Neuronal stem cell (in vitro differentiated cells): ENCODE measurements around the gene IRAK1.

Source experiments
- DNase-seq: peaks from one replicate; pipeline ENCODE4 v3.0.0-alpha.2; 2013; ENCODE audit warnings: low spot score
- H2AFZ ChIP-seq: one replicate; pipeline ENCODE4 v1.6.1; 2013; ENCODE audit warnings: mild to moderate bottlenecking, low read length, inconsistent platforms
- H2AK5ac ChIP-seq: 2 replicates; pipeline ENCODE4 v1.6.1; 2013; ENCODE audit warnings: low read depth, mild to moderate bottlenecking, inconsistent platforms, low read length, moderate library complexity, mixed read lengths
- H2BK120ac ChIP-seq: 2 replicates; pipeline ENCODE4 v1.6.1; 2013; ENCODE audit warnings: low read depth, mild to moderate bottlenecking, inconsistent platforms, low read length, moderate library complexity, mixed read lengths
- H2BK12ac ChIP-seq: one replicate; pipeline ENCODE4 v1.6.1; 2013; ENCODE audit warnings: low read length, inconsistent platforms
- H2BK15ac ChIP-seq: 2 replicates; pipeline ENCODE4 v1.6.1; 2013; ENCODE audit warnings: mild to moderate bottlenecking, low read length, inconsistent platforms, mixed read lengths
- H2BK5ac ChIP-seq: one replicate; pipeline ENCODE4 v1.6.1; 2013; ENCODE audit warnings: inconsistent platforms, mild to moderate bottlenecking, low read length, moderate library complexity
- H3K14ac ChIP-seq: one replicate; pipeline ENCODE4 v1.6.1; 2013; ENCODE audit warnings: low read length, inconsistent platforms
- H3K18ac ChIP-seq: 2 replicates; pipeline ENCODE4 v1.6.1; 2013; ENCODE audit warnings: low read length, inconsistent platforms
- H3K23ac ChIP-seq: 2 replicates; pipeline ENCODE4 v1.6.1; 2013; ENCODE audit warnings: low read depth, mild to moderate bottlenecking, mixed read lengths, low read length, inconsistent platforms; ENCODE audit not compliant: poor library complexity
- H3K27ac ChIP-seq: replicated peaks from 3 replicates; pipeline ENCODE4 v1.5.1; 2013; ENCODE audit warnings: low read length, inconsistent platforms
- H3K27me3 ChIP-seq, 3 experiments: 2 replicates each; pipeline ENCODE4 v1.6.1; 2013; ENCODE audit warnings: low read length in 3 of 3, mild to moderate bottlenecking in 2 of 3, inconsistent platforms in 1 of 3, low read depth in 1 of 3, mixed read lengths in 1 of 3, moderate library complexity in 1 of 3; ENCODE audit not compliant: control insufficient read depth in 3 of 3, insufficient read depth in 3 of 3
- H3K36me3 ChIP-seq, 2 donors: replicated peaks in 1 of 2; 2 replicates each; pipeline ENCODE4 v1.6.1; 2013; ENCODE audit warnings: low read length in 2 of 2; ENCODE audit not compliant: control insufficient read depth in 2 of 2, insufficient read depth in 2 of 2
- H3K4ac ChIP-seq: 2 replicates; pipeline ENCODE4 v1.6.1; 2013; ENCODE audit warnings: inconsistent platforms, mild to moderate bottlenecking, low read length, moderate library complexity
- H3K4me1 ChIP-seq, 2 donors: 1 replicate in 1 of 2; 2 replicates in 1 of 2; pipeline ENCODE4 v1.6.1; 2013; ENCODE audit warnings: low read length in 2 of 2, low read depth in 1 of 2; ENCODE audit not compliant: control insufficient read depth in 2 of 2, insufficient read depth in 1 of 2
- H3K4me2 ChIP-seq: one replicate; pipeline ENCODE4 v1.6.1; 2013; ENCODE audit warnings: mild to moderate bottlenecking, low read length, inconsistent platforms; ENCODE audit not compliant: insufficient read depth, poor library complexity, severe bottlenecking
- H3K4me3 ChIP-seq, 2 donors: 2 replicates each; pipeline ENCODE4 v1.5.1; 2013; ENCODE audit warnings: low read length in 2 of 2, mild to moderate bottlenecking in 2 of 2, inconsistent platforms in 1 of 2, moderate library complexity in 1 of 2
- H3K79me1 ChIP-seq: one replicate; pipeline ENCODE4 v1.6.1; 2013; ENCODE audit warnings: low read depth, mild to moderate bottlenecking, inconsistent platforms, low read length, moderate library complexity
- H3K9ac ChIP-seq: one replicate; pipeline ENCODE4 v1.6.1; 2013; ENCODE audit warnings: mild to moderate bottlenecking, low read depth, low read length, inconsistent platforms; ENCODE audit not compliant: poor library complexity
- H3K9me3 ChIP-seq, 2 donors: replicated peaks in 1 of 2; 2 replicates each; pipeline versions ENCODE3 to v1.6.1; 2013; ENCODE audit warnings: low read length in 2 of 2, mild to moderate bottlenecking in 2 of 2, inconsistent platforms in 1 of 2, low read depth in 1 of 2, mixed read lengths in 1 of 2, moderate library complexity in 1 of 2; ENCODE audit not compliant: control insufficient read depth in 2 of 2, insufficient read depth in 1 of 2
- H4K8ac ChIP-seq: one replicate; pipeline ENCODE4 v1.6.1; 2013; ENCODE audit warnings: low read depth, mild to moderate bottlenecking, inconsistent platforms, low read length, moderate library complexity
- H4K91ac ChIP-seq: one replicate; pipeline ENCODE4 v1.6.1; 2013; ENCODE audit warnings: low read length, low read depth, mild to moderate bottlenecking, inconsistent platforms; ENCODE audit not compliant: poor library complexity
- WGBS, 2 donors: extraction: QIAGEN DNeasy Blood & Tissue Kit; methylation state at CpG; one replicate each; pipeline ENCODE4 v1.1.7; 2013; ENCODE audit warnings: missing lambda C conversion rate in 2 of 2, mixed read lengths in 1 of 2; ENCODE audit not compliant: insufficient read length in 2 of 2, insufficient replicate concordance in 1 of 2; ENCODE audit errors: extremely low coverage in 2 of 2; 5-methylcytosine and 5-hydroxymethylcytosine counted together

Gene IRAK1

DNA sequence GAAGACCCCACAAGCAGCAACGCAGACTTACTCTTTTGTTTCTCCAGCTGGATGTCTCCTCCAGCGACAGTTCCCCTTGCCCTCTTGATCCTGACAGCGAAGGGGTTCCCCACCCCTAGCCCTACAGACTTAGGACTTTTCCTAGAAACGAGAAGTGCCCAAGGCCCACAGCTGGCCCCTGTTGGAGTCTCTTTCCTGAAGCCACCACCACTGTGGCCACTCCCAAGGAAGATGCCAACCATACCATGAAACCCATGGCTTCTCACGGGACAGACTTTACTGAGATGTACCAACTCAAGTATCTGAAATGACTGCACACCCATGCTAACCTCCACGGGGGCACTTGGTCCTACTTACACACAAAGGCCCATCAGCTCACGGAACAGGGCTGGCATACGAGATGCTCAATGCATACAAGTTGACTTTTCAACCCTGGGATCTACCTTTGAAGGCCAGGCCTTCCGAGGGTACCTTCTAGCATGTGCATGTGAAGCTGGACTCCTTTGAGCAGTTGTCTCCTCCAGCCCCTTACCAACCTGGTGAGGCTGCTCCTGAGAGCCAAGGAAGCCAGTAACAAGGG is 924 bp upstream of the IRAK1 start:
- H3K14ac ChIP-seq: no peak overlapping the region
- H4K91ac ChIP-seq: no peak overlapping the region
- no peak overlapping the region for H2BK5ac ChIP-seq
- H3K27ac ChIP-seq: peak overlapping the region; percentile 59
- no peak overlapping the region for H2AK5ac ChIP-seq
- H3K4me2 ChIP-seq: peak overlapping the region; percentile 54
- peak overlapping the region; percentile 3 for H4K8ac ChIP-seq
- no peak overlapping the region for H2BK15ac ChIP-seq
- no CpG with 5 or more reads among the region's 9 CpGs for WGBS, 2 donors
- peak overlapping the region; percentile 84 for H3K9ac ChIP-seq
- H3K4me3 ChIP-seq: peak overlapping the region in 1 of 2 donors; percentile 59
- H3K4ac ChIP-seq: no peak overlapping the region
- no peak for DNase-seq
- peak overlapping the region; percentile 81 for H3K18ac ChIP-seq
- H2AFZ ChIP-seq: no peak overlapping the region
- H3K36me3 ChIP-seq: peaks cover 0 to 30% of the 10 kb centered on the region in 2 donors
- peaks cover 12% of the 10 kb centered on the region for H3K79me1 ChIP-seq
- H2BK120ac ChIP-seq: no peak overlapping the region
- H3K4me1 ChIP-seq: peaks cover 7 to 16% of the 10 kb centered on the region in 2 donors
- H3K23ac ChIP-seq: no peak overlapping the region
- H3K9me3 ChIP-seq: no peaks in the 10 kb centered on the region
- H2BK12ac ChIP-seq: no peak overlapping the region
- peaks cover 0 to 49% (median 0%) of the 10 kb centered on the region in 3 experiments for H3K27me3 ChIP-seq

DNA sequence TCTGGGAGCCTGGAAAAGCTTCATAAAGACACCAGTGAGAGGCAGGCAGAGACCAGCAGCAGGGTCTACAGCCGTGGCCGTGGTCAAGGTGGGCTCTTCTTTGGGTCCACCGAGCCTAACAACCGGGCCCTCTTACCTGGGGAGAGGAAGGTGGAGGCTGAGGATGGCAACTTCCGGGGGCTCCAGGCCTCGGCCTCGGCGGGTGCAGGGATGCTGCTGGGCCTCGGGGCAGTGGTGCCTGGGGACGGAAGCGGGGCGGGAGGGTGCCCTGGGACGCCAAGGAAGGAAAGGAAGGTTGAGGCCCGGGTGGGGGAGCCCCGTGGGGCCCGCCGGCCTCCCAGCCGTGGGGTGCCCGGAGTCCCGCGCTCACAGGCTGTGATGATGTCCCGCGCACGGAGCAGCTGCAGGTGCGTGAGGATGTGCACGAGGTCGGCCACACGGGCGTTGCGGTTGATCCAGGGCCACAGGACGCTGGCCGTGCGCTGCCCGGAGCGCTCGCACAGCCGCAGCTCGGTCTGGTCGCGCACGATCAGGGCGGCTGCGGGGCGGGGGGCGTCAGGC is 561 bp downstream of the IRAK1 start:
- H2BK5ac ChIP-seq: no peak overlapping the region
- no peak overlapping the region for H2BK15ac ChIP-seq
- H4K91ac ChIP-seq: no peak overlapping the region
- no peak overlapping the region for H3K27ac ChIP-seq
- H2AFZ ChIP-seq: peak overlapping the region; percentile 66
- H2AK5ac ChIP-seq: no peak overlapping the region
- H3K4me2 ChIP-seq: peak overlapping the region; percentile 54
- H3K4ac ChIP-seq: no peak overlapping the region
- peak overlapping the region; percentile 97 for H3K14ac ChIP-seq
- no peak for DNase-seq
- H2BK120ac ChIP-seq: no peak overlapping the region
- peak overlapping the region; percentile 59 to 74 for H3K4me3 ChIP-seq
- no CpG with 5 or more reads among the region's 45 CpGs for WGBS, 2 donors
- H3K9ac ChIP-seq: peak overlapping the region; percentile 84
- no peak overlapping the region for H2BK12ac ChIP-seq
- H3K23ac ChIP-seq: no peak overlapping the region
- peaks cover 0 to 33% of the 10 kb centered on the region in 2 donors for H3K36me3 ChIP-seq
- peak overlapping the region; percentile 85 for H3K18ac ChIP-seq
- peaks cover 11% of the 10 kb centered on the region for H3K79me1 ChIP-seq
- H3K27me3 ChIP-seq: peaks cover 0 to 43% (median 0%) of the 10 kb centered on the region in 3 experiments
- no peak overlapping the region for H4K8ac ChIP-seq
- no peaks in the 10 kb centered on the region for H3K9me3 ChIP-seq
- peaks cover 7 to 16% of the 10 kb centered on the region in 2 donors for H3K4me1 ChIP-seq

DNA sequence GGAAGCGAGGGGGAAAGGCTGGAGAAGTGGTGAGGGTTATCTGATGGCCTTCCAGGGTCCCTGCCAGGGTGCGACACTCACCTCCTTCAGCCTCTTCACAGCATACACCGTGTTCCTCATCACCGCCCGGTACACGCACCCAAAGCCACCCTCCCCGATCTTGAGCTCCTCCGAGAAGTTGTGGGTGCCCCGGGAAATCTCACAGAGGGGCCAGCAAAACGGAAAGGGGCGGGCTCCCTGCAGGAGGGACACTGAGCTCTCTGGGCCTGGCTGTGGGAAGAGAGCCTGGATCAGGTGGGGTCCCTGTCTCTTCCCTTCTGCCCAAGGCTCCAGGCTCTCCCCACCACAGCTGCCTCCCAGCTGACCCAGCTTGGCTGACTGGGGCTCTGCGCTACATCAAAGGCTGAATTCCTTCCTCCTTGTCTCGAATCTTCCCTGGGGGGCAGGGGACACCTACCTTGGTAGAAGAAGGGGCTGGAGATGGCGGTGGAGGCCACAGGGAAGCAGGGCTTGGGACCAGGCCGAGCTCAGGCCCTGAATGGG is 1.1 kb downstream of the IRAK1 start:
- H2AFZ ChIP-seq: peak overlapping the region; percentile 66
- WGBS, 2 donors: no CpG with 5 or more reads among the region's 15 CpGs
- no peak overlapping the region for H3K4ac ChIP-seq
- H3K4me2 ChIP-seq: peak overlapping the region; percentile 54
- no peak overlapping the region for H3K27ac ChIP-seq
- H3K79me1 ChIP-seq: peaks cover 11% of the 10 kb centered on the region
- H3K27me3 ChIP-seq: peaks cover 0 to 39% (median 0%) of the 10 kb centered on the region in 3 experiments
- H2BK120ac ChIP-seq: no peak overlapping the region
- peak overlapping the region; percentile 84 for H3K9ac ChIP-seq
- H2BK15ac ChIP-seq: no peak overlapping the region
- H3K23ac ChIP-seq: no peak overlapping the region
- no peaks in the 10 kb centered on the region for H3K9me3 ChIP-seq
- H4K8ac ChIP-seq: no peak overlapping the region
- no peak overlapping the region for H3K14ac ChIP-seq
- H3K4me1 ChIP-seq: peaks cover 7 to 16% of the 10 kb centered on the region in 2 donors
- no peak overlapping the region for H4K91ac ChIP-seq
- H2BK5ac ChIP-seq: peak overlapping the region; percentile 39
- peak overlapping the region in 1 of 2 donors; percentile 59 for H3K4me3 ChIP-seq
- no peak overlapping the region for H2AK5ac ChIP-seq
- no peak overlapping the region for H3K18ac ChIP-seq
- H3K36me3 ChIP-seq: peaks cover 0 to 33% of the 10 kb centered on the region in 2 donors
- no peak overlapping the region for H2BK12ac ChIP-seq
- no peak for DNase-seq

- DNase-seq: no peak
- Histone ChIP-seq H2BK15ac (no peak overlapping the region), H3K27me3 (peaks cover 0 to 33% (median 0%) of the 10 kb centered on the region in 3 experiments), H3K4me2 (no peak overlapping the region), H3K79me1 (peaks cover 11% of the 10 kb centered on the region), H2AFZ (no peak overlapping the region), H3K18ac (no peak overlapping the region), H2BK5ac (peak overlapping the region; percentile 39), H3K14ac (no peak overlapping the region), H3K4me1 (peaks cover 7 to 14% of the 10 kb centered on the region in 2 donors), H3K9ac (no peak overlapping the region), H2BK12ac (no peak overlapping the region), H2BK120ac (no peak overlapping the region), H4K8ac (no peak overlapping the region), H3K4me3 (no peak overlapping the region), H3K23ac (no peak overlapping the region), H2AK5ac (no peak overlapping the region), H3K4ac (no peak overlapping the region), H4K91ac (no peak overlapping the region), H3K9me3 (no peaks in the 10 kb centered on the region), H3K36me3 (peaks cover 0 to 38% of the 10 kb centered on the region in 2 donors), H3K27ac (no peak overlapping the region)
- no CpG with 5 or more reads among the region's 26 CpGs for WGBS, 2 donors
Observed at GRCh38 chrX:154017766-154018517, 1.8 kb downstream of the IRAK1 start.
